ENCODE measurements around the gene SAT2.

- no peak for TF ChIP-seq CTCF (IDR thresholded peaks at IDR 0.05)
- no peak for TF ChIP-seq POLR2AphosphoS5 (IDR thresholded peaks at IDR 0.05)
Measured at GRCh38 chr17:7579834-7580603, 47.6 kb downstream of the SAT2 start.
